ENCODE results near the gene CNTN1. TPM values are rescaled to one million over a fixed set of nuclear protein-coding genes. Genes with fewer than 3 reads are reported as not detected.
A peak's percentile ranks its signal among the peaks of the same experiment; 100 is the strongest.

The CNTN1 gene
- total and polyA plus RNA-seq, 2 of the 4 experiments (the other 2 are of a cell fraction): 0.10 to 0.18 TPM

GRCh38 chr12:41013881-41014642 is 321.8 kb downstream of the CNTN1 start:
- Histone ChIP-seq H3K56ac (ENCODE audit: extremely low read depth, insufficient read depth, low read length) (no peak overlapping the region), H2AK5ac (ENCODE audit: low read depth, low read length) (no peak overlapping the region), H3K9me1 (ENCODE audit: insufficient read depth, low read length) (no peaks in the 10 kb centered on the region), H2BK5ac (ENCODE audit: low read depth, low read length, poor library complexity, severe bottlenecking) (no peak overlapping the region), H3K9ac (ENCODE audit: low read depth, low read length) (no peak overlapping the region), H3K4me1 (ENCODE audit: control insufficient read depth, insufficient read depth, low read length) (peaks cover 1% of the 10 kb centered on the region; the same call in 1 of the 2 replicates), H2AFZ (replicated peaks; ENCODE audit: low read length, poor library complexity) (no peak overlapping the region), H2BK120ac (ENCODE audit: low read depth, low read length) (no peak overlapping the region), H2AK9ac (replicated peaks; ENCODE audit: low read depth, low read length, poor library complexity) (no peak overlapping the region), H3K27me3 (ENCODE audit: control insufficient read depth, insufficient read depth, low read length) (no peaks in the 10 kb centered on the region), H3K27ac (ENCODE audit: insufficient read depth, low read length) (no peak overlapping the region), H4K5ac (ENCODE audit: low read depth, low read length) (no peak overlapping the region), H3K4me3 (ENCODE audit: insufficient read depth, low read depth, low read length) (no peak overlapping the region), H3K14ac (replicated peaks; ENCODE audit: low read depth, low read length) (no peak overlapping the region), H2BK20ac (ENCODE audit: low read depth, low read length) (no peak overlapping the region), H3K23ac (ENCODE audit: low read depth, low read length) (no peak overlapping the region), H3K4ac (ENCODE audit: low read depth, low read length) (no peak overlapping the region), H3K36me3 (ENCODE audit: control insufficient read depth, insufficient read depth, low read length) (no peaks in the 10 kb centered on the region), H4K20me1 (ENCODE audit: insufficient read depth, low read length) (no peaks in the 10 kb centered on the region), H3K18ac (ENCODE audit: low read depth, low read length) (no peak overlapping the region), H3K4me2 (ENCODE audit: low read depth, low read length) (no peak overlapping the region), H3K9me3 (ENCODE audit: control insufficient read depth, insufficient read depth, low read length) (peaks cover 18% of the 10 kb centered on the region), H4K8ac (ENCODE audit: low read depth in 2 of 2, low read length in 2 of 2) (no peak overlapping the region), H3K79me1 (ENCODE audit: low read depth in 1 of 2, low read length in 2 of 2) (no peaks in the 10 kb centered on the region), H4K91ac (ENCODE audit: insufficient read depth, low read depth, low read length) (no peak overlapping the region), H2BK15ac (ENCODE audit: low read depth, low read length) (no peak overlapping the region)
- CTCF ChIA-PET: interaction anchor here (0.7 kb wide), 1 partner anchor 46 kb away, joined by 3 read pairs; no protein-coding TSS in a partner anchor
- in situ Hi-C loops (cut with MboI; ENCODE audit: low sequenced_read_pairs) (no loop called here), intact Hi-C loops (cut with micrococcal nuclease) (no loop called here), dilution Hi-C loops (cut with HindIII; ENCODE audit: low sequenced_read_pairs, unreplicated experiment) (no loop called here)
- ATAC-seq (ENCODE audit: low read depth) (peak; percentile 27; the same call in 1 of the 2 replicates), DNase-seq (no peak)
- no CpG with 5 or more reads among the region's 1 CpG for WGBS, 2 experiments (ENCODE audit: extremely low coverage in 2 of 2, insufficient read length in 1 of 2)
- no TSS peak for BruUV-seq (replicated peaks)
- POLR2A ChIA-PET (ENCODE audit: unreplicated experiment): no interaction called here
- TF ChIP-seq CEBPB (IDR thresholded peaks at IDR 0.05; ENCODE audit: low read depth, low read length) (no peak), MXI1 (IDR thresholded peaks at IDR 0.05; ENCODE audit: borderline replicate concordance, low read depth, low read length) (no peak), USF2 (IDR thresholded peaks at IDR 0.05; ENCODE audit: low read depth, low read length) (no peak), SMC3 (IDR thresholded peaks at IDR 0.05; ENCODE audit: low read depth, low read length) (no peak)

Data from IMR-90 (cell line).